Measurements from ENCODE around the gene LRRC45. TPM values are rescaled to one million over a fixed set of nuclear protein-coding genes. Genes with fewer than 3 reads are reported as not detected.

Gene LRRC45
- total RNA-seq (2022; extraction: Qiagen RNA extraction), result 10.5 to 20.2 TPM (median 16.2 TPM) in 5 replicates

DNA sequence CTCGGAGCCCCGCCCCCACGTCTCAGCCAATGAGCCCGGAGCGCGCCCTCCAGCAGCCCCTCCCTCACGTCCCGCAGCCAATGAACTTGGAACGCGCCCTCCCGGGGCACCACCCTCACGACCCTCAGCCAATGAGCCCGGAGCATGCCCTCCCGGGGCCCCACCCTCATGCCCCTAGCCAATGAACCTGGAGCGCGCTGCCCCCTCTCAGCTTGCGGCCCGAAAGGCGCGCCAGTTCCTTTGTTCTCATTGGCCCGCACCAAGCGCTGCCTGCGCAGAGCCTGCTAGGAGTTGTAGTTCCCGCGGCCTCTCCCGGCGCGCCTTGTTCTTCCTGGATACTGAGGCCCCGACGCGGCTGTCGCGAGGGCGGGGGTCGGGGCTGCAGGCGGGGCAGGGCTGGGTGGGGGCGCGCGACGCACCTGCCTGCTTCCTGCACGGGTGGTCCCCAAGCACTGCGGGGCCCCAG is at the start of gene LRRC45:
TSS of gene LRRC45 (plus strand) at position 325 of the 466 bp plus-strand sequence. CDS start 339 bp downstream, outside the sequence.

DNA sequence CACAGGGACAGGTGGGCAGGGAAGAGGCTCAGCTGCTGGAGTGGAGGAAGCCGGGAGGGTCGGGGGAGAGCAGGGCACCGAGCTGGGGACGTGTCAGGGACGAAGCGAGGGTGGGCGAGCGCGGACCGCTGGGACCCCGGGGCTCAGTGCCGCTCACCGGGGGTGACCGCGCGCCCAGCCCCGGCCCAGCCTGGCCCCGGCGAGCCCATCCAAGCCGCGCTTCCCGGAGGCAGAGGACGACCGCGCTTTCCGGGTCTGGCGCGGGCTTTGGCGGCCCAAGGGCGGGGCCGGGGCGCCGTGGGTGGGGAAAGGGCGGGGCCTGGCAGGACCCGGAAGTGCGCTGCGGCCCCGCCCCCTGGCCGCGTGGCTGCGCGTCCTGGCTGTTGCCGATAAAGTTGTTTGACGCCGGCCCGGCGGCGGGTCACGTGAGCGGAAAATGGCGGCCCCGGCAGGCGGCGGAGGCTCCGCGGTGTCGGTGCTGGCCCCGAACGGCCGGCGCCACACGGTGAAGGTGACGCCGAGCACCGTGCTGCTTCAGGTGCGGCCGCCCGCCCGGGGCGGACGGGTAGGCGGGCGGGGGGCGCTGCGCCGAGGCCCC is 45.8 kb upstream of the LRRC45 start, which contains the start of gene ASPSCR1:
TSS of gene ASPSCR1 (plus strand) at position 419 of the 598 bp plus-strand sequence. CDS start at position 437, 18 bp downstream.

DNA sequence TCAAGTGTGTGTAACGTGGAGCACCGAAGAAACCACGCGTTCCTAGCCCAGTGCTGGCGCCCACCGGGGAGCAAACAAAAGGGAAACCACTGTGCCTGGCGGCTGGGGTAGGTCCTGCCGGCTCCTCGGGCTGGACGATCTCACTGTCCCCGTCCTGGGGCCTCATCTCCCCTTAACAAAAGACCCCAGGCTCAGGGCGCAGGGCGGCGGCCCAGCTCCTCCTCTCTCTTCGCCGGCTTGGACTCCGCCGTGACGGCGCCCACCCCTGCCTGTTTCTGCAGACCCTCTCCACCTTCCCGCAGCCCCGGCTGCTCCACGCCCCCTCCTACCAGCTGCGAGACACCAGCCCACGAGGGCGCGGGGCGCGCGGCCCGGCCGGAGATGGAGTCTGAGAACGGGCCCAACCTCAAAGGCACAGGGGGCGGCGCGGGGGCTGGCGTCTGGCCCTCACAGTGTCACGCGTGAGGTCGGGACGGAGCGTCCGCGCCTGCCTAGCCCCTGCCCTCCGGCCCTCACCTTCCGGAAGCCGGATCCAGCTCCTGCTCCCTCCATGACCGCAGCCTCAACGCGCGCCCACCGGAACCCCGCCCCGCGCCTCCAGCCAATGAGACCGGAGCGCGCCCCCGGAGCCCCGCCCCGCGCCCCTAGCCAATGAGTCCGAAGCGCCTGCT is 660 bp upstream of the LRRC45 start, which contains the start of gene CENPX:
TSS of gene CENPX (minus strand) at position 569 of the 671 bp plus-strand sequence. CDS start at position 552, 17 bp downstream.

DNA sequence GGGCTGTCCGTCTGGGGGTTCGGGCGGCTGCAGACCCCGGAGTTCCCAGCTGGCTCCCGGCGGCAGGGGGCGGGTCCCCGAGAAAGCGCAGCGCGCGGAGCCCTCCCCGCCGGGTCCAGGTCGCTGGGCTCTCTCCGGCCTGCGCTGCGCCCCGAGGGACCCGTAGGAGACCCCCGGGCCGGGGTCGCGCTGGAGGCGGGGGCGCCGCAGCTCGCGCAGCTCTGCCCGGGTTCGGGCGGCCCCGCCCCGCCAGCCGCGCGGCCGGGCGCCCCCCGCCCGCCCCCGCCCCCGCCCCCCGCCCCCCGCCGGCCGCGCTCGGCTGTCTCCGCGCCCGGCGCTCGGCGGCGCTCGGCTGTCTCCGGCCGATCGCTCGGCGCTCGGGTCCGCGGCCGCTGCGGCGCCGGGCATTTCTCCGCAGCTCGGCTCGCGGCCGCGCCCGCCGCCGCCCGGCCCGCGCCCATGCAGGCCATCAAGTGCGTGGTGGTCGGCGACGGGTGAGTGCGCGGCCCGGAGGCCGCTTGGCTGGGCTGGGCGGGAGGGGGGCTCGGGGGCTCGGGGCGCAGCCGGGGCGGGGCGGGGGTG is 8.3 kb downstream of the LRRC45 start, which contains the start of gene RAC3:
TSS of gene RAC3 (plus strand) at position 376 of the 582 bp plus-strand sequence. CDS start at position 460, 84 bp downstream.

DNA sequence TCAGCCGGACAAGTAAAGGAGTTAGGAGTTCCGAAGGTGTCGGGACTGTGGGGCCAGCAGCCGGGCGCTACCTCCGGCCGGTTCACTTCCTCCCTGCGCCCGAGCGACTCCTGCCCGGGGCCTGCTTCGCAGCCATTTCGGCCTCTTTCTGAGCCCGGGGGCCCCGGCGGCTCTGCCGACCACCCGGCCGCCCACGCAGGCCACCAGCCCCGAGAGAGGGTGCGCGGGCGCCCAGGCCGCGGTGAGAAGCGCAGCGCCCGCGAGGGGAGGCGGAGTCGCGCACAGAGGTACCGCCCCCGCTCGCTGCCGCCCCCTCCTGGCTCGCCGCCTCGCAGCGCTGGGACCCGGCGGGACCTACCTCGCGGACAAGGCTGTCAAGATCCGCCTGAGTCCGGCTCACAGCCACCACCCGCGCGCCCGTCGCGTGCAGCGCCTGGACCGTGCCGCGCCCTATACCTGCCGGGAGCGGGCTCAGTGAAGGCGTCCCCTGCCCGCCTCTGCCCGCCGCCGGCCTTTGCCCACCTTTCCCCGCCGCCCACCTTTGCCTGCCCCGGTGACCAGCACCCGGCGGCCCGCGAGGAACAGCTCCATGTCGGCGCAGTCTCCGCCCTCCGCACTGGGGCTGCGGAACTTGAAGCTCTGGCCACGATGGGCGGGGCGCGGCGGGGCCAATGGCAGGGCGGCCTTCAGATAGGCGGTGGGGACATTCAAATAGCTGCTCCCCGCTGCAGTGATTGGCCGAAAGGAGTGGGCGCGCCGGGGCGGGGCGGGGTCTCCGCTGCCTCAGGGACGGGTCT is 14.2 kb downstream of the LRRC45 start, which contains the start of gene DCXR:
TSS of gene DCXR (minus strand) at position 606 of the 797 bp plus-strand sequence. CDS start at position 591, 15 bp downstream.

DNA sequence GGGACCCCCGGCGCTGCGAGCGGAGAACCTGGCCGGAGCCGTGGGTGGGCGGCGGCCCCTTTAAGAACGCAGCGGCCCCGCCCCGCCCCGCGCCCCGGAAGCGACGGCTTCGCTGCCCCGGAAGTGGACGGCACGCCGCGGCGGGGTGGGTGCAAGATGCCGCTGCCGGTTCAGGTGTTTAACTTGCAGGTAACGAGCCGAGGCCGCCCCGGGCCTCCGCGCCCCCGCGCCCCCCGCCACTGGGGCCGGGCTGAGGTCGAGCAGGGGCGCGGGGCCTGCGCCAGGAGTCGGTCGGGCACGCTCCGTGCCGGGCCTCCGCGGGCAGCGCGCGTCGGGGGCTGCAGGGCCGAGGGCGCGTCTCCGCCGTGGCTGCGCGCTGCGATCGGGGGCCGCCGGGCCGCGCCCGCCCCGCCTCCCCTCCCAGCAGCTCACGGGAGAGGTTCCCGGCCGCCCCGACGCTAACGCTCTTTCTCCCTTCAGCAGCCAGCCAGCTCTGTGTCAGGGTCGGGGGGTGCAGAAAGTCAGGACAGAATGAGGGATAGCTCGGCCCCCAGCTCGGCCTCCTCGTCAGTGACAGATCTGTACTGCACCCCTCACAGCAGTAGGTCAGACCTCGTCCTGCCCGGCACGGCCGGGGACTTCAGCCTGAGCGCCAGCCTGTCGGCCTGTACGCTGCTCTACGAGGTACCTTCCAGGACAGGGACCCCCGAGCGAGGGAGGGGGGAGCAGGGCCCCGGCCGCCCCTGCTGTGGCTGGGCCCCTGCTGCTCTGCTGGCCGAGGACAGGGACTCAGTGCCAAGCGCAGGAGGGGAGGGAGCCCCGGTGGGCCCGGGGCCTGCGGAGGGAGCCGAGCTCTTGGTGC is 28.9 kb downstream of the LRRC45 start, which contains the start of the genes GPS1 and RFNG:
TSS of gene GPS1 (plus strand) at position 123 of the 862 bp plus-strand sequence. CDS start at position 157, 34 bp downstream.
TSS of gene RFNG (minus strand) at position 36 of the 862 bp plus-strand sequence. CDS start 45 bp downstream, outside the sequence.

DNA sequence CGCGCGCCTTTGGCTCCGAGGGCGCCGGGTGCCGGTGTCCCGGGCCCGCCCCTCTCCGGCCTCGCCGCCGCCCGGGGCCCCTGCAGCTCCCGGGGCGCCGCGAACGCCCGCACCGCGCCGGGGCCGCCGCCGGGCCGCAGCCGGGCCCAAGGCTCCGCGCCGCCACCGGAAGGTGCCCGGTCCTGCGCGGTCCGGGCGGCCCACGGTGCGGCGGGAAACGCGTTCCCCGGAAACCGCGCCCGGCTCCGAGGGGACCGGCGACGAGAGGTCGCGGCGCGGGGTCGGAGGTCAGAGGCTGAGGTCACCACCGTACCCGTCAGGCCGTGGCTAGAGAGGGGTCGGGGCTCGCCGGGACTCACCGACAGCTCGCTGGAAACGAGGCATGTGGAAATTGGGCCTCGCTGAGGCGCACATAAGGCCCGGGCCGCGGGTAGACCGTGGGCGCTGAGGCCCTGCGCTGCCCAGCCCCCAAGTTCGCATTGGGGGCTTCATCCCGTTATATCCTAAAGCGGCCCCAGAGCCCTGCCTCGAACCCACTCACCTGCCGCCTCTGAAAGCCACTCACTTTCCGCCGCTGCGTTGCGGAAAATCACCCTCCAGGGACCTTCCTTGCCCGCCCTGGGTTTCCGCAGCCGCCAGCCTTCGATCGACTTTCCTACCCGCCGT is 42.7 kb downstream of the LRRC45 start, which contains the start of gene DUS1L:
TSS of gene DUS1L (minus strand) at position 167 of the 666 bp plus-strand sequence. CDS start 745 bp downstream, outside the sequence.

Other genes starting within 250 kb of the LRRC45 start
- 0.17 to 0.50 TPM (median 0.23 TPM) in 5 replicates for gene GCGR, start 219.2 kb upstream of the LRRC45 start, total RNA-seq (2022; extraction: Qiagen RNA extraction)
- 78.0 to 115 TPM (median 102 TPM) in 5 replicates for gene MCRIP1, start 190.0 kb upstream of the LRRC45 start, total RNA-seq (2022; extraction: Qiagen RNA extraction)
- 0.10 to 0.43 TPM (median 0.17 TPM) in 4 of 5 replicates, not detected in the other for gene PPP1R27, start 188.3 kb upstream of the LRRC45 start, total RNA-seq (2022; extraction: Qiagen RNA extraction)
- gene P4HB, start 162.8 kb upstream of the LRRC45 start, total RNA-seq (2022; extraction: Qiagen RNA extraction), result 690 to 732 TPM (median 705 TPM) in 5 replicates
- 603 to 678 TPM (median 626 TPM) in 5 replicates for gene ARHGDIA, start 152.0 kb upstream of the LRRC45 start, total RNA-seq (2022; extraction: Qiagen RNA extraction)
- gene ALYREF, start 131.7 kb upstream of the LRRC45 start, total RNA-seq (2022; extraction: Qiagen RNA extraction), result 170 to 255 TPM (median 241 TPM) in 5 replicates
- gene ANAPC11, start 131.6 kb upstream of the LRRC45 start, total RNA-seq (2022; extraction: Qiagen RNA extraction), result 182 to 330 TPM (median 298 TPM) in 5 replicates
- 0.51 to 0.77 TPM (median 0.61 TPM) in 5 replicates for gene NPB, start 121.1 kb upstream of the LRRC45 start, total RNA-seq (2022; extraction: Qiagen RNA extraction)
- 12.9 to 17.1 TPM (median 16.7 TPM) in 5 replicates for gene PCYT2, start 111.9 kb upstream of the LRRC45 start, total RNA-seq (2022; extraction: Qiagen RNA extraction)
- 28.6 to 46.2 TPM (median 44.4 TPM) in 5 replicates for gene SIRT7, start 105.1 kb upstream of the LRRC45 start, total RNA-seq (2022; extraction: Qiagen RNA extraction)
- 29.9 to 49.3 TPM (median 41.7 TPM) in 5 replicates for gene MAFG, start 95.6 kb upstream of the LRRC45 start, total RNA-seq (2022; extraction: Qiagen RNA extraction)
- 66.6 to 94.6 TPM (median 92.7 TPM) in 5 replicates for gene PYCR1, start 86.0 kb upstream of the LRRC45 start, total RNA-seq (2022; extraction: Qiagen RNA extraction)
- gene MYADML2, start 76.1 kb upstream of the LRRC45 start, total RNA-seq (2022; extraction: Qiagen RNA extraction), result not detected in 5 replicates
- 0.30 to 0.57 TPM (median 0.45 TPM) in 5 replicates for gene NOTUM, start 62.1 kb upstream of the LRRC45 start, total RNA-seq (2022; extraction: Qiagen RNA extraction)
- gene ASPSCR1, start 45.7 kb upstream of the LRRC45 start, total RNA-seq (2022; extraction: Qiagen RNA extraction), result 23.6 to 32.1 TPM (median 29.2 TPM) in 5 replicates
- 148 to 219 TPM (median 196 TPM) in 5 replicates for gene CENPX, start 427 bp upstream of the LRRC45 start, total RNA-seq (2022; extraction: Qiagen RNA extraction)
- gene RAC3, start 8.4 kb downstream of the LRRC45 start, total RNA-seq (2022; extraction: Qiagen RNA extraction), result 22.8 to 41.7 TPM (median 37.9 TPM) in 5 replicates
- 64.0 to 107 TPM (median 101 TPM) in 5 replicates for gene DCXR, start 14.4 kb downstream of the LRRC45 start, total RNA-seq (2022; extraction: Qiagen RNA extraction)
- 16.5 to 27.3 TPM (median 26.4 TPM) in 5 replicates for gene RFNG, start 28.5 kb downstream of the LRRC45 start, total RNA-seq (2022; extraction: Qiagen RNA extraction)
- 100 to 150 TPM (median 145 TPM) in 5 replicates for gene GPS1, start 28.6 kb downstream of the LRRC45 start, total RNA-seq (2022; extraction: Qiagen RNA extraction)
- 77.1 to 164 TPM (median 141 TPM) in 5 replicates for gene DUS1L, start 42.5 kb downstream of the LRRC45 start, total RNA-seq (2022; extraction: Qiagen RNA extraction)
- 100 to 142 TPM (median 139 TPM) in 5 replicates for gene FASN, start 74.9 kb downstream of the LRRC45 start, total RNA-seq (2022; extraction: Qiagen RNA extraction)
- 17.5 to 27.8 TPM (median 25.5 TPM) in 5 replicates for gene CCDC57, start 189.5 kb downstream of the LRRC45 start, total RNA-seq (2022; extraction: Qiagen RNA extraction)
- gene SLC16A3, start 205.7 kb downstream of the LRRC45 start, total RNA-seq (2022; extraction: Qiagen RNA extraction), result 102 to 140 TPM (median 132 TPM) in 5 replicates